HG03139 (cell line): ENCODE data around the gene CHRND.

Experiments
- ATAC-seq: cut with Tn5 transposase; IDR thresholded peaks from one replicate; pipeline ENCODE4 v1.9.1; 2021; ENCODE audit not compliant: unreplicated experiment

Gene CHRND

DNA sequence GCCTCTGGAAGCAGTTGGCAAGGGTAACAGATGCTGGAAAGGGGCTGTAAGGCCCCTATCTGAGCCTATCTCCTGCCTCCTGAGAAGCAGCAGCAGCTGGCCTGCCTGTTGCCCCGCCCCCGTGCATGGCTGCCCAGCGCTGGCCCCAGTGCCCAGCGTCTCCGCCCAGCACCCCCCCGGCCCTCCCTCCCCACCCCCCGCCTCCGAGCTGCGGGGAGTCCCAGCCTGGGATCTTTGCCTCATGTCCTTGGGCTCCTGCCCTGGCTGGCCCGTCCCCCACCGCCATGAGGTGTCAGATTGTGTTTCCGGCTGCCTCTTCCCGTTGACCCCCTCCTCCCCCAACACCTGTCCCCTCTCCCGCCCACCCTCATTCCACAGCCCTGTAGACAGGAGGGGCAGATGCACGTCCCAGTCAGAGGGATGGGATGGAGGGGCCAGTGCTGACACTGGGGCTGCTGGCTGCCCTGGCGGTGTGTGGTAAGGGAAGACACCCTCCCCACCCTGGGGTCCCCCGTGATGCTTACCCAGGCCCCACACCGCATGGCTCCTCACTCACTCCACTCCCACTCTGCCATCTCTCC, at the start of gene CHRND:
Gene CHRND (plus strand): TSS at position 370 of the 581 bp plus-strand sequence. CDS start 56 bp downstream, at position 426.
- ATAC-seq, result no peak

DNA sequence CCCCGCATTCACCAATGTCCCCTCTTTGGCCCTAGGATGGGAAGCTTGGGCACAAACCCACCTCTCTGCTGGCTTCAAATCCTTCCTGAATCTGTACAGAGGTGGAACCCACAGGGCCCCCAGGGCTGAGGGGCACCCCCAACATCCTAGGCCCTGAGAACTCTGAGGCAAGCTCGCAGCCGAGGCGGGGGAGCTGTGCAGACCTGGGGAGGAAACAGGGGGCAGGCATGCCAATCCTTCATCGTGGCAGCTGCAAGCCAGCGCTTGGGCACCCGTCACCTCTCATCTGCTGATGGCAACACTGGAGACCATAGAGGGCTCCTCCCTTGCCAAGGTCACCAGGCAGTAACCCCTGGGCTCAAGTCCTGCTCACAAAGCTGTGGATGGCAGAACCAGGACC, 49.2 kb upstream of the CHRND start:
- ATAC-seq, result no peak

DNA sequence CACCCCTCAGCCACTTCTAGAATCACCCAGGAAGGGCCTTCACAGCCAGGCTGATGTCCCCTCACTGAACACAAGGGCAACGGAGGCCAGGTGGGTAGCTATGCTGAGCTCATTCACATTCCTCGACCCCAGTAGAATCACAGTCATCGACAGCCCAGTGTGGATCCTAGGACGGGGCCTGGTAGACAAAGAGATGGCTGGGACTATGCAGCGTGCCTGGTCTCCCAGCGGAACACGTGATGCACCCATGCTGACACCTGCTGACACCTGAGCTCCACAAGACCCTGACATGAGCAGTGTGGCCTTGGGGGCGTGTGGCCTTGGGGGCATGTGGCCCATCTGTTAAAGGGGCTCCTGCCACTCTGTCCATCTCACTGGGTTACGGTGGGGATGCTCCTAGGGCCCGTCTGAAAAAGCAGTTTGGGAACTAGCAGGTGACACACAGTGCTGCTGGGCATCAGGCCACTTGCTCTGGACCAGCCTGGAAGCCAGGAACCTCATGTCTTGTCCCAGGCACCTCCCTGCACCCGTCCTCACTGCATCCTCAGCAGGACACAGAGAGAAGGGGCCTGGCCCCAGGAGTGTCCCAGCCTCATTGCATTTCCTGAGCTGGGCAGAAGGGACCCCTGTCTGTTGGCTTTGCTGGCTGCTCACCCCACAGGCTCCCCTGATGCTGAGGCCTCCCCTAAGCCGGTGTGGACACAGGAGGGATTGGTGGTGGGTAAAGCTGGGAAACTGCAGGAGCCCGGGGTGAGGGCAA, 48.0 kb upstream of the CHRND start:
- ATAC-seq, result no peak

DNA sequence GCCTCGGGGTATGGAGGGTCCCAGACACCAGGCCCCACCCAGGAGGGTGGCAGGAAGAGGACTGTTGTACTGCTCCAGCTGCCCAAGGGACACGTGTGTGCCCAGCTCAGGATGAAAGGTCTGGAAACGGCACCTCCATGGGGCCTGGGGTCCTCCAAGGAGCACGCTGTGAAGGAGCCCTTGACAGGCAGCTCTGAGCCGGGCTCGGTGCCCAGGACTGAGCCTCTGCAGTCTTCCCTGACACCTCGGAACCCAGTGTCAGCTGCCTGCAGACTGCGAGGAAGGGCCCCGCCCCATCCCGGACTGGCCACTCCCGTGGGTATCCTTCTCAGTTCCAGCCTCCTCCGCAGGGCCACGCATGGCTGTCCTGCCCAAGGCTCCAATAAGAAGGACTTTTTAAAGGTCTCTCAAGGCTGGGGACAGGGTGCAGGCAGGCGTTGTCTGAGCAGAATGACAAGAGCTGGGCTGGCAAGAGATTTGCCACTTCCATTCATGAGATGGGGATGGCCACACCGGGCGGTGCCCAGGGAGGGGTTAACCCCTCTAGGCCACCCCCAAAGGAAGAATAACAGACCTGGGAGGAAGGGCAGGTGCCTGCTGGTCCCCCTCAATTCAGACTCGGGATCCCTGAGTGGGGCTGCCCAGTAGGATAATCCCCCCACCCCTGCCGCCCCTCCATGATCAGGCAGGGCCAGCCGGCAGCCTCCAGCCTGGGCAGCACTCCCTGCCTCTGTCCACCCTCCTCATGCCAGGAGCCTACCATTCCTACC, 47.2 kb upstream of the CHRND start:
- no peak for ATAC-seq

DNA sequence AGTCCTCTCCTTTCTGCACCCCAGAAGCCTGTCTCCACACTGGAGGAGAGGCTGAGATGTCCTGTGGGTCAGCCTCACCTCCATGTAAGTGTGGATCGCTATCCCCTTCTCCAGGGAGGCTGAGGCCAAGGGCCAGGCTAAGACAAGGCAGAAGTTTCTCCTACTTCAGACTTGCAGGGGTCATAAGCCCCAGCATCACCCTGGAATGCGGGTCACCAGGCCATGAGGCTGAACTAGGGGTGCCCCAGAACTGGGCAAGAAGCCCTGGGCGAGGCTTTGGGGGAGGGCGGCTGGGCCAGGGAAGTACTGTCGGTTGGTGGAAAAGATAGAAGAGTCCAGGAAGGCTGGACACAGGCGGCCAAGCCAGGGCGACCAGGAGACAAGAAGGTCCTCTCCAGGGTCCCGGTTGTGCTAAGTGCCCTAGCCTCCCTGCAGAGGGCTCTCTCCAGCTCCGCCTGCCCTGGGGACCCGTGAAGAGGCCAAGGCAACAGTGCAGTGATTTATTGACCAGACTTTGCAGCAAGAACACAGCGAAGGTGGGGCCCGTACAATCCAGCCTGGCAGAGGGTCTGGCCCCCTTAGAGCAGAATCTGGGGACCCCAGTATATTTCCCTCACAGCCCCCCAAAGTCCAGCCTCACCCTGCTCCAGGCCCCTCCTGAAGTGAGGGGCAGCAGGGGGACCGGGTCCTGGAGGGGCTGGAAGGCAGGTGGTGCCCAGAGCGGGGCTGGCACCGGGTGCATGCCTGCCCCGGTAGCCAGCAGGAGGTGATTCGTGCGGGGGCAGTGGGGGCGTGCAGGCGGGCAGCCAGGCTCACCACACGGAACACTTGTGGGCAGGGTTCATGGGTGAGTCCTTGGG, 46.4 kb upstream of the CHRND start:
- no peak for ATAC-seq

DNA sequence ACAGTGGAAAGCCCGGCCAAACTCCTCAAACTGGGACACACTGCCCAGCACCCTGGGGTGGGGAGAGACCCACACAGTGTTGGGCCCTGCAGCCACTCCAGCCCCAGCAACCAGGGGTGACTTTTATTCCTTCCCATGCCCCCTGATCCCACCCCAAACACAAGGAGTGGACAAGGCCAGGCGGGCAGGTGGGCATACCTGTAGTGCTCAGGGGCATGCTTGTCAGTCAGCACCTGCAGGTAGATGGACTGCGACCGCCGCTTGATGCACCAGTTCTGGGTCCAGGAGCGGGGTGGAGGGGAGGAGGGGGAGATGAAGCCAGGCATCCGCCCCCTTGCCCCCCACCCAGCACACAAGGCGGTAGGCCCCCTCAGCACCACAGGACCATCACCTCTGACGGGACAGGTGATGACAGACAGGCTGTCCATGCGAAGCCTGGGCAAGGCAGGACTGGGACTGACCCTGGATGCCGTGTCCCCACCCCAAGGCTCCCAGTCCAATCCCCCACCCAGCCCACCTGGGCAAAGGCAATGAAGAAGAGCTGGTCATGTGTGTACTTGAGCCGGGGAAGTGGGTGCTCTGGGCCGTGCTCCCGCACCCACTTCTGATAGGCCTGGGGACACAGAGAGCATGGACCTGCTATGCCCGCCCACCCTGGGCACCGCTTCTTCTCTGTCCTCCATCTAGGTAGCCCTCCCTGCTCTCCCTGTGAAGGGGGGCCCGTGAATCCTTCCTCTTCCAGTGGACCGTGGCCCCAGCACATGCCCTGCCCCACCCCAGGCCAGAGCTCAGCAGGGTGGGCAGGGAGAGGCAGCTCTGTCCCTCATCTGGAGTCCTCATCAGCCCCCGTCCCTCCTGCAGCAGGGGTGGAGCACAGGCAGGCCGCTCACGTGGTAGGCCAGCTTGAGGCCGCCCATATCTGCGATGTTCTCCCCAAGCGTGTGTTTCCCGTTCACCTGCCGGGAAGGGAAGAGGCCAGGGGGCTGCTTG, 45.5 kb upstream of the CHRND start:
- ATAC-seq, result no peak

DNA sequence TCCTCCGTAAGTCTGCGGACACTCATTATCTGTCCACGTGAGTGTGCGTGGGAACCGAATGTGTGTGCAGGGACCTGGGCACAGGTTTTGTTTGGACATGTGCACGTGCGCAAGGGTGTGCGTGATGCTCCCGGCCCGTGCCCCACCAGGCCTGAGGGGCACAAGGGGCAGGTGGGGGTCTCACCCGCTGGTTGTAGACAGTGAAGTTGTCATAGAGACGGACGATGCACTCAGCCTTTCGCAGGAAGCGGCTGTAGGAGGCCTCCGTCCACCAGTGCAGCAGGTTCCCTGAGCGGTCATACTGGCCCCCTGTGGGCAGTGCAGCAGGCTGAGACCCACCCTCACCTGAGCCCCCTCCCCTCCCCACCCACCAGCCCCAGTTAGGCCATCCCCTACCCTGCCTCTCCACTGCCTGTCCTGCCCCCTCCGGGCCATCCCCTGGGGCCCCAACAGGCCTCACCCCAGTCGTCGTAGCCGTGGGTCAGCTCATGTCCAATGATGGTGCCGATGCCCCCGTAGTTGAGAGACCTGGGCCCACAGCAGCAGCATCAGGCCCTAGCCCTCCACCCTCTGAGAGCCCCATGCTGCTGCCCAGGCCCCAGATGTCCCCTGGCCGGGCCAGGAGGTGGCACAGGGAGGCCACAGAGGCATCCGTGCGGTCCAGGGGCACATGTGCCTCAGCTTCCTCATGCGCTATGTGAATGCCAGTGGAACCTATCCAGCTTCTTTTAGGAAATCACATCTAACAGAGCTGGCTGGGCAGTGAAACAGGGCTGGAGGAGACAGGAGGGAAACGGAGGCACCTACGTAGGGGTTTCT, 44.4 kb upstream of the CHRND start:
- ATAC-seq, result no peak

DNA sequence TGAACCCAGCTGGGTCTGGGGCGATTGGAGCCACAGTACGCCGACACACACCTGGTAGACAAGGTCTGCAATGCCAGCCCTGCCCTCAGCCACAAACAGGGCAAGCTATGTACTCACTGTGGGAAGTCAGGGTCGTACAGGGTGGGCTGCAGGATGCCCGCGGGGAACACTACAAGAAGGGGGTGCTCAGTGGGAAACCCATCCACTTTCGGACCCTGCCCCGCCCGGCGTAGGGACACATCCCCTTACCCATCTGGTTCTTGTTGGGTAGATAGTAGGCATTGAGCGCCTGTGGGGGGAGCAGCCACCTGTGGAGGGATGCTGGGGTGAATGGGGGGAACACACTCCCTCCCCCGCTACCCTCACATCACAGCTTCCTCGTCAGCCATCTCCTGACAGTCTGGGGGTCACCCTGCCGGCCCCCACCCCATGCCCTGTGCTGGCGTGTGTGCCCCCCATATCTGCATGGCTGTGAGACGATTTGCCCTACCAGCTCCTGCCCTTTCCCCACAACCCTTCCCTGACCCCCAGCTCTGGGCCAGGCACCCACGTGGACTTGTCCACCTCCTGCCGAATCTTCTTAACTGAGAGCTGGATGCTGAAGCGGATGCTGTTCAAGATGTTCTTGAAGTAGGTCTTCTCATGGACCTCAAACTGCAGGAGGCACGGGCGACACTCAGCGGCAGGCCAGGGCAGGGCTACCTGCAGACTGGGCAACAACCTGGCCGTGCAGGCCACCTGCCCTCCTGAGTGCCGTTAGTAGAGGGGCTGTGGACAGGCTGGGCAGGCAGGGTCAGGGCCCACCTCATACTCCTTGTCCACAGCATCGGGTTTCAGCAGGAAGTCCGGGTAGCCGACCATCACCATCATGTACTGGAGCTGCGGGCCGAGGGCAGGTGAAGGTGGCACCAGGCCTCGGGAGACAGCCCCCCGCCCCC, 43.4 kb upstream of the CHRND start:
- no peak for ATAC-seq

DNA sequence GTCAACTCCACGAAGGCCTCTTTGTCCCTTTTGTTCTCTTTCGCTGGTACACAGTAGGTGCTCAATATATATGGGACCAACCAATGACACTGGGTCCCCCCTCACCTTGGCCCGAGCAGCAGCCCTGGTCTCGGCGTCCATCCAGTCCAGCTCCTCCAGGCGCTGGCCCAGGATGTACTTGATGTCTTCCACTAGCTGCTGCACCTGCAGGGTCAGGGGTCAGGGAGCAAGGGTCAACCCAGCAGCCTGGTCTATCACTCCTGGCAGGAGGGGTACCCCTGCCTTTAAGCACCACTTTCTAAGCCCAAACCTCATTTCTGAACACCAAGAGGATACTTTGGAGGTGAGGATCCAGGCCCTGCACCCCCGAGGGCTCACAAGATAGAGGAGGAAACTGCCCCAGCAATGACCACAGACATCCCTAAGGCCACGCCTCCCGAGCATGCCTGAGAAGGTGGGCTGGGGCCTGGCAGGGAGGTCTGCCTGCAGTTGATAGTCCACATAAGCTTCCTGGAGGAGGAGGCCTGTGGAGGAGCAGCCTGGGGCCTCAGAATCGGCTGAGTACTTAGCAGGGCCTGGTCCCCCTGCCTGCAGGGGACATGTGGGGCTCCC, 42.5 kb upstream of the CHRND start:
- ATAC-seq, result no peak

DNA sequence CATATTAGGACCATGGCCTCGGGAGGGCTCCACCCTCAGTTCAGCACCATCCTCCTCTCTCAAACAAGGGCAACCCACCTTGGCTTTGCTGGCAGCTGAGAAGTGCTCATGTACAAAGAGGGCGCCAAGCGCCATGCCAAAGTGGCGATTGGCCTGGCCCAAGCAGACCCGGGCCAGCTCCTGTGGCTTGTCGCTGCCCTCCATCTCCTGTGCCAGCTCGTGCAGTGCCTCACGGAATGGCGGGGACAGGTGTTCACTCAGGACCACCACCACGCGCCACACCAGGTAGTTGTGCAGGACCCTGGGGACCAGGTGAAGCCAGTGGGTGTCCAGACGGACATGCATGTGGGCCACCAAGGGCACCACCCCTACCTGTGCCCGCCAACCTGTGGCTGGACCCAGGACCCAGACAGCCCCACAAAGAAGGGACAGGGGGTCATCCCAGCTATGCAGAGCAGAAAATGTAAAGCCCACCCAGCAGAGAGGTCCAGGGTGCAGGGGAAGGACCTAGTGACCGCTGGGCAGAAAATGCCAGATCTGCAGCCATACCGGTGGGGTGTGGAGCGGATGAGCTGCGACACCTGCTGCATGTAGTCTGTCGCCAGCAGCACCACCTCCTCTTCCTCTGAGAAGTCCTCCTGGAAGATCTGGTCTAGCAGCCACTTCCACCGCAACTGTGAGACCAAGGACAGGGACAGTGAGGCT, 41.9 kb upstream of the CHRND start:
- no peak for ATAC-seq

DNA sequence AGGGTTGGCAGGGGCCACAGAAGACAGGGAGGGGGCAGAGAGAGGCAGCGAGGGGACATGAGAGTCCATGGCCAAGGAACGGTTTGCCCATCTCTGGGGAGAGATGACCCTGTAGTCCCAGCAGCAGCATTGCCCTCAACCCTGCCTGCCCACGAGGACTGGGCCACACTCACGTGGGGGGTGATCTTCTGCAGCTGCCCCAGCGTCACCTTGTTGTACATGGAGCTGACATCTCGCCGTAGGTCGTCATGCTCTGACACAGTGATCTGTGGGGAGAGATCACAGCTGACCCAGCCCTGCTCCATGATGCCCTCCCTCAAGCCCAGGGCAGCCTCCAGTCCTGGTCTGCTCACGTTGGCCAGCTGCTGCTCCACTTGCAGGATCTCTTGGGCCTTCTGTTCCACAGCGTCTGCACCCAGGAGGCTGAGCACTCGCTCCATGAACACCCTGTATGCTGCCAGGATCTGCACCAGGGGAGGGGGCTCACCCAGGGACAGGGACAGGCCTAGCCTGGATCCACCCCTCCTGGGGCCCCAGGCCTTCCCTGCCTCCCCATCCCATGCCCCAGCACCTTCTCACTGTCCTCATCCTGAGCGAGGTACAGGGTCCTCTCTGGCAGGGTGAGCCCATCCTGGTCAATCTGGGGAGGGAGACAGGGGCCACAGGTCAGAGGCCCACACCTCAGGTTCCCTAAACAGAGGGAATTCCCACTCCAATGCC, 41.2 kb upstream of the CHRND start:
- no peak for ATAC-seq

DNA sequence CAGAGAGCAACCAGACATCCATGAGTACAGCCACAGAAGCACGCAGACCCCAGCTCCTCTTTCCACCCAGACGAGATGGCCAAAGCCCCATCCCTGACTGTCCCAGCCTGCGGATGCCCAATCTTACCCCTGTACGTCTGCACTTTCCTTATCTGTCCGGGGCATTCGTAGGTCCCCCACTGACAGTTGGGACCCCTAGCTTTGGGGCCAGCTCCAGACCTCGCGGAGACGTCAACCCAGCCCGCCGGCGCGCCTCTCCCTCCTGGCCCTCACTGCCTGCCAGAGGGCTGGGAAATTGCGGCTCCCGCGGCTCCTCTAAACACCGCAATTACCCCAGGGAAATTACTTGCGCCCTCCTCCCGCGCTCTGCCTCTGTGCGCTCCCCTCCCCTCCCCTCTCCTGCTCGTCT, 40.6 kb upstream of the CHRND start:
- no peak for ATAC-seq

DNA sequence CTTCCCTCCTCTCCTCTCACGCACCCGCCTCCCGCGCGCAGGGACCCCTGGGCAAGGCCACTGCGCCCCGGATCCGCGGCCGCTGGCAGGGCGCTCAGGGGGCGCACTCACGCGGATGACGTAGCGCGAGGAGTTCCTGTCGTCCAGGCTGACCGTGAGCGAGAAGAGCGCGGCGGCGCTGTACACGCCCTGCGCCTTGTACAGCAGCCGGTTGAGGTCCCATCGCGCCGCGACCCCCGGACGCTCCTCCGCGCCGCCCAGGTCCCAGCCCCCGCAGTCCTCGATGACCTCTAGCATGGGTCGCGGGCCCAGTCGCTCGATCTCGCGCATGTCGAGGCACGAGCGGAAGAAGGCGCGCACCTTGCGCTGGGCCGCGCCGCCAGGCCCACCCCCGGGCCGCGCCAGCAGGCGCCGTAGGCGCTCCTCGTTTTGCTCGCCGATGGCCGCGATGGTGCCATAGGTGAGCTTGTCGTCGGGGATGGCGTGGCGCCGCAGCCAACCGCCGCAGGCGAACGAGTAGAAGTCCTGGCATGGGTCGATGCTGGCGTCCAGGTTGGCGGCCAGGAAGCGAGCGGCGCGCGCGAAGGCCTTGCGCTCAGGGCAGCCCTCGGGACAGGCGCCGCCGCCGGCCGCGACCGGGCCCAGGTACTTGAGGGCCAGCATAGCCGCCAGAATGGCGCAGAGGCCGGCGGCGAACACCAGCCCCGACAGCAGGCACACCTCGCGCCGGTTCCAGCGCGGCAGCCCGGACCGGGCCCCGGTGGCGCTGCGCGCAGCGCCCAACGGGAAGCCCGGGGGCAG, 40.0 kb upstream of the CHRND start:
- ATAC-seq, result no peak

DNA sequence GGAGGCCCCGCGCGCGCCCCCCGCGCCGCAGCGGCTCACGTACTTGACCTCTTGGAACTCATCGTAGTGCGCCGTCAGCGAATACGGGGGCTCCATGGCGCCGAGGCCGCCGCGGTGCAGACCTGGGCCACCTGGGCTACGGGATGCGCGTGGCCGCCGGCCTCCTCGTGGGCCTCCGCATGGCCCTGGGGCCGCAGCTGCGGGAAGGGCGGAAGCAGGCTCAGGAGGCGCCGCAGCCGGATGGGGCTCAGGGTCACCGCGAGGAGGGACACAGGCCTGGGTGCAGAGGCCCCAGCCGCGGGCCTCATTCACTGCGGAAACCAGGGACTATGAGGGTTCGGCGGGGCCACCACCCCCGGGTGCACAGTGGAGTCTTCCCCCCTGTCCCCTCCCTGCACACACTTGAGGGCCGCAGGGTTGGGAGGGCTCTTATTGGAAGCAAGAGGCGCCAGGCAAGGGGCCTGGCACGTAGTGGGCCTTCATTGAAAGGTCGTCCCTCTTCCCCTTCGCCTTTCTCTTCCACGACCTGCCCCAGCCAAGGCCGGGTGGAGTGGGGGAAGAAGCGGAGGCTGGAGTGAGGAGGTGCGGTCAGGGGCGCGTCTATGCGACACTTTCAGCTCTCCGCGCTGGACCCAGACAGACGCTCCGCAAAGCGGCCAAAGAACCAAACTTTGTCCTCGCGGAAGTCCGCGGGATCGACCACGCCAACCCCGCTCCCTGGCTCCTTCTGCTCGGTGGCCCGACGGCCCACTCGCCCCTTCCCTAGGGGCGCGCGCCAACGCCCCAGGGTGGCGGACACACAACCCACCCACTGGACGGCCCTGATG, 39.2 kb upstream of the CHRND start:
- ATAC-seq, result no peak
